HepG2 (cell line): ENCODE measurements around the gene CCDC33. TPM values are rescaled to one million over a fixed set of nuclear protein-coding genes. Genes with fewer than 3 reads are reported as not detected.

Experiments
- ATAC-seq: fragments of 200-7000 bp; cut with Tn5 transposase; 3 replicates; pipeline ENCODE4 v1.9.1; 2020; ENCODE audit warnings: mild to moderate bottlenecking, moderate library complexity
- BruUV-seq: library from RNA; stranded (reverse); fragments of 400-500 nt; replicated peaks from 2 replicates; lab custom pipeline; 2021; lab: Mats Ljungman, UMichigan
- CTCF ChIA-PET: fragments of 300-600 bp; formaldehyde crosslinking; extraction: SDS; loops from one replicate; lab custom pipeline; 2021; ENCODE audit warnings: low total read pairs, inconsistent platforms, low intra/inter-chr PET ratio; lab: Yijun Ruan, JAX
- POLR2A ChIA-PET: fragments of 350-600 bp; sonication (Branson Sonifier 250); formaldehyde crosslinking; loops from one replicate; lab custom pipeline; 2020; ENCODE audit warnings: antibody characterized with exemption, inconsistent platforms; lab: Yijun Ruan, JAX
- DNase-seq: peaks from one replicate; pipeline ENCODE4 v3.0.0-alpha.2; 2015; ENCODE audit warnings: low spot score
- FAIRE-seq: peaks from 3 replicates; lab custom pipeline; 2011; peaks lifted over from hg19 to GRCh38; lab: Jason Lieb, UNC
- H2AFZ ChIP-seq: one replicate; pipeline ENCODE4 v1.6.1; 2011; ENCODE audit warnings: low read length, inconsistent platforms
- H3K27ac ChIP-seq: fragments of 300-600 bp; 3 replicates; pipeline ENCODE4 v1.8.0; 2011; ENCODE audit warnings: mixed run types, mild to moderate bottlenecking, mixed read lengths, low read length, inconsistent platforms; ENCODE audit not compliant: insufficient read depth; ENCODE audit errors: extremely low read length
- H3K27me3 ChIP-seq, 2 experiments: fragments of 200-600 bp in 1 of 2; 2 replicates in 1 of 2; 3 replicates in 1 of 2; pipeline versions ENCODE4 v1.6.0 to v1.8.0; 2011; ENCODE audit warnings: low read length in 2 of 2, mild to moderate bottlenecking in 2 of 2, moderate library complexity in 2 of 2, inconsistent platforms in 1 of 2; ENCODE audit not compliant: insufficient read depth in 2 of 2, control insufficient read depth in 1 of 2
- H3K36me3 ChIP-seq, 2 experiments: fragments of 200-600 bp in 1 of 2; replicated peaks in 1 of 2; 2 replicates in 1 of 2; 3 replicates in 1 of 2; pipeline versions ENCODE4 v1.5.1 to v1.8.0; 2011; ENCODE audit warnings: low read length in 2 of 2, inconsistent platforms in 1 of 2; ENCODE audit not compliant: insufficient read depth in 2 of 2, control insufficient read depth in 1 of 2
- H3K4me1 ChIP-seq: 2 replicates; pipeline ENCODE4 v1.5.1; 2012; ENCODE audit warnings: low read length, inconsistent platforms; ENCODE audit not compliant: insufficient read depth
- H3K4me2 ChIP-seq: 2 replicates; pipeline ENCODE4 v1.6.0; 2011; ENCODE audit warnings: low read depth, low read length, inconsistent platforms
- H3K4me3 ChIP-seq, 3 experiments: fragments of 200-600 bp in 1 of 3; sonication (generic), shearing (Covaris generic) in 1 of 3; replicated peaks in 1 of 3; 2 replicates each; pipeline ENCODE4 v1.5.1; 2011 to 2016; ENCODE audit warnings: low read length in 3 of 3, inconsistent platforms in 2 of 3, low read depth in 2 of 3, mild to moderate bottlenecking in 2 of 3, control low read depth in 1 of 3, mixed read lengths in 1 of 3; ENCODE audit not compliant: insufficient read depth in 1 of 3
- H3K79me2 ChIP-seq: one replicate; pipeline ENCODE4 v1.6.1; 2011; ENCODE audit warnings: low read length, inconsistent platforms; ENCODE audit not compliant: insufficient read depth
- H3K9ac ChIP-seq: 2 replicates; pipeline ENCODE4 v1.6.0; 2011; ENCODE audit warnings: mild to moderate bottlenecking, low read depth, low read length, inconsistent platforms; ENCODE audit not compliant: insufficient read depth
- H3K9me3 ChIP-seq: 2 replicates; pipeline ENCODE4 v1.5.1; 2012; ENCODE audit warnings: mild to moderate bottlenecking, low read length
- H4K20me1 ChIP-seq: 2 replicates; pipeline ENCODE4 v1.6.0; 2011; ENCODE audit warnings: inconsistent platforms, mild to moderate bottlenecking, low read length, moderate library complexity; ENCODE audit not compliant: insufficient read depth
- BHLHE40 ChIP-seq: IDR thresholded peaks from 2 replicates; pipeline ENCODE4 v1.6.1; 2011; ENCODE audit warnings: low read length, improper control_type of control experiment
- DNMT1 ChIP-seq: sonication (generic); formaldehyde crosslinking; IDR thresholded peaks from 2 replicates; pipeline ENCODE4 v1.5.1; 2020; ENCODE audit warnings: mild to moderate bottlenecking, missing genetic modification reagents
- SMC3 ChIP-seq: IDR thresholded peaks from 2 replicates; pipeline ENCODE4 v1.6.1; 2011; ENCODE audit warnings: low read length, improper control_type of control experiment
- TIGD3 ChIP-seq: sonication (generic); formaldehyde crosslinking; IDR thresholded peaks from 2 replicates; pipeline ENCODE4 v1.5.1; 2020; ENCODE audit warnings: mild to moderate bottlenecking, missing genetic modification reagents, borderline replicate concordance
- ZNF232 ChIP-seq: sonication (generic); formaldehyde crosslinking; IDR thresholded peaks from 2 replicates; pipeline ENCODE4 v1.4.0; 2020; ENCODE audit warnings: missing genetic modification reagents, borderline replicate concordance
- ZNF30 ChIP-seq: sonication (generic); formaldehyde crosslinking; IDR thresholded peaks from 2 replicates; pipeline ENCODE4 v1.5.0; 2020; ENCODE audit warnings: mild to moderate bottlenecking, missing genetic modification reagents
- ZNF577 ChIP-seq: sonication (generic); formaldehyde crosslinking; IDR thresholded peaks from 2 replicates; pipeline ENCODE4 v1.4.0; 2020; ENCODE audit warnings: mild to moderate bottlenecking, low read depth, missing genetic modification reagents, borderline replicate concordance
- ZNF724P ChIP-seq: sonication (generic); formaldehyde crosslinking; IDR thresholded peaks from 2 replicates; pipeline ENCODE4 v1.8.0; 2022; ENCODE audit warnings: missing genetic modification reagents, borderline replicate concordance
- WGBS: methylation state at CpG from one replicate; pipeline ENCODE4 v1.1.6; 2017; ENCODE audit warnings: low lambda C conversion rate; 5-methylcytosine and 5-hydroxymethylcytosine counted together
- in situ Hi-C: cut with HindIII; loops from 2 replicates; pipeline ENCODE4 v1.10.0; 2017; ENCODE audit warnings: low pct_unique_long_range_greater_than_20kb; ENCODE audit not compliant: extremely low pct_ligation_motif_present
- intact Hi-C: fragments of 100-400 bp; cut with micrococcal nuclease; formaldehyde crosslinking; loops from one replicate; pipeline ENCODE4 v1.10.0; 2022; ENCODE audit not compliant: unreplicated experiment
- polyA plus RNA-seq, 8 experiments: library from polyadenylated mRNA; depleted of rRNA in 3 of 8; stranded (reverse) in 7 of 8; unstranded in 1 of 8; fragments of >200 nt; fragmentation: Illumina TruSeq in 4 of 8; extraction: Trizol in 4 of 8; gene quantifications; 2 replicates each; pipeline versions ENCODE4 v1.2.1 to v1.2.3, GENCODE V29; 2011 to 2016; ENCODE audit warnings: low read depth in 4 of 8, missing spikeins in 1 of 8, mixed read lengths in 1 of 8; ENCODE audit not compliant: insufficient read depth in 1 of 8
- total RNA-seq, 5 experiments: library from RNA; depleted of rRNA; stranded (reverse); fragments of >200 nt; fragmentation: Illumina TruSeq; extraction: Trizol; gene quantifications; 2 replicates each; pipeline ENCODE4 v1.2.3, GENCODE V29; 2016; ENCODE audit warnings: low read depth in 1 of 5

CCDC33 gene
- total and polyA plus RNA-seq, 2 of the 13 experiments (the other 11 are each of a cell fraction or from before 2014, with no cell fraction given) = 0.30 TPM; not detected in 1

- Histone ChIP-seq H3K79me2 (no peaks in the 10 kb centered on the region), H3K4me1 (no peaks in the 10 kb centered on the region), H3K4me2 (no peak overlapping the region), H3K36me3 (no peaks in the 10 kb centered on the region), H3K4me3 (no peak overlapping the region), H3K27me3 (peaks cover 4 to 21% of the 10 kb centered on the region in 2 experiments; a peak in 3 of 5 replicates), H2AFZ (no peak overlapping the region), H3K9me3 (no peaks in the 10 kb centered on the region), H3K27ac (no peak overlapping the region), H4K20me1 (peaks cover 2% of the 10 kb centered on the region; the same call in 1 of the 2 replicates), H3K9ac (no peak overlapping the region)
- POLR2A ChIA-PET = no interaction called here
- DNase-seq (no peak), ATAC-seq (no peak), FAIRE-seq (no peak)
- BruUV-seq = no TSS peak
- in situ Hi-C loops (no loop called here), intact Hi-C loops (no loop called here)
- TF ChIP-seq TIGD3 (CRISPR knock-in tag) (no peak), ZNF724P (no peak), DNMT1 (CRISPR knock-in tag) (no peak), ZNF577 (CRISPR knock-in tag) (no peak), BHLHE40 (no peak)
- WGBS = 3% methylated on average over 6 of the region's 6 CpGs
- CTCF ChIA-PET = no interaction called here
Measured at GRCh38 chr15:74270155-74270554, 34.0 kb downstream of the CCDC33 start.

- H3K36me3 ChIP-seq = no peaks in the 10 kb centered on the region
- intact Hi-C loops (no loop called here), in situ Hi-C loops (no loop called here)
- FAIRE-seq = no peak
- no peak overlapping the region for H3K4me3 ChIP-seq
- ChIA-PET CTCF (no interaction called here), POLR2A (no interaction called here)
- peaks cover 2% of the 10 kb centered on the region; the same call in 1 of the 2 replicates for H4K20me1 ChIP-seq
- H3K27me3 ChIP-seq = peaks cover 4 to 21% of the 10 kb centered on the region in 2 experiments; a peak in 3 of 5 replicates
- no peaks in the 10 kb centered on the region for H3K4me1 ChIP-seq
- no peak overlapping the region for H3K9ac ChIP-seq
- no peak for DNase-seq
- H3K9me3 ChIP-seq = no peaks in the 10 kb centered on the region
- no peak overlapping the region for H3K4me2 ChIP-seq
- TF ChIP-seq SMC3 (no peak), ZNF232 (CRISPR knock-in tag) (no peak), ZNF30 (CRISPR knock-in tag) (no peak)
- TF ChIP-seq, all 625 proteins: peak for 0
- Histone ChIP-seq H2AFZ (no peak overlapping the region), H3K27ac (no peak overlapping the region), H3K79me2 (no peaks in the 10 kb centered on the region)
- no TSS peak for BruUV-seq
- no peak for ATAC-seq
- WGBS = 0% methylated on average over 10 of the region's 14 CpGs
Measured at GRCh38 chr15:74270854-74271520, 34.9 kb downstream of the CCDC33 start.
